Fibroblast of pulmonary artery (primary cell): ENCODE data around the gene TRAIP.
A peak's percentile ranks its signal among the peaks of the same experiment; 100 is the strongest.

Experiments used
- DNase-seq: peaks from one replicate; pipeline ENCODE4 v3.0.0-alpha.2; 2010; ENCODE audit warnings: low read depth
- H3K4me3 ChIP-seq: replicated peaks from 2 replicates; pipeline ENCODE4 v1.5.1; 2011; ENCODE audit warnings: low read depth, mild to moderate bottlenecking, control low read depth, low read length, moderate library complexity
- CTCF ChIP-seq: IDR thresholded peaks from 2 replicates; pipeline ENCODE4 v1.5.1; 2011; ENCODE audit warnings: mild to moderate bottlenecking, control low read depth, low read length, inconsistent platforms; ENCODE audit errors: missing control alignments

Gene TRAIP

GRCh38 chr3:49865198-49865784, 8.9 kb upstream of the TRAIP start:
- TF ChIP-seq CTCF: no peak
- H3K4me3 ChIP-seq: no peak overlapping the region
- DNase-seq: no peak

GRCh38 chr3:49864505-49864904, 8.1 kb upstream of the TRAIP start:
- no peak overlapping the region for H3K4me3 ChIP-seq
- no peak for DNase-seq
- TF ChIP-seq CTCF: no peak

DNA sequence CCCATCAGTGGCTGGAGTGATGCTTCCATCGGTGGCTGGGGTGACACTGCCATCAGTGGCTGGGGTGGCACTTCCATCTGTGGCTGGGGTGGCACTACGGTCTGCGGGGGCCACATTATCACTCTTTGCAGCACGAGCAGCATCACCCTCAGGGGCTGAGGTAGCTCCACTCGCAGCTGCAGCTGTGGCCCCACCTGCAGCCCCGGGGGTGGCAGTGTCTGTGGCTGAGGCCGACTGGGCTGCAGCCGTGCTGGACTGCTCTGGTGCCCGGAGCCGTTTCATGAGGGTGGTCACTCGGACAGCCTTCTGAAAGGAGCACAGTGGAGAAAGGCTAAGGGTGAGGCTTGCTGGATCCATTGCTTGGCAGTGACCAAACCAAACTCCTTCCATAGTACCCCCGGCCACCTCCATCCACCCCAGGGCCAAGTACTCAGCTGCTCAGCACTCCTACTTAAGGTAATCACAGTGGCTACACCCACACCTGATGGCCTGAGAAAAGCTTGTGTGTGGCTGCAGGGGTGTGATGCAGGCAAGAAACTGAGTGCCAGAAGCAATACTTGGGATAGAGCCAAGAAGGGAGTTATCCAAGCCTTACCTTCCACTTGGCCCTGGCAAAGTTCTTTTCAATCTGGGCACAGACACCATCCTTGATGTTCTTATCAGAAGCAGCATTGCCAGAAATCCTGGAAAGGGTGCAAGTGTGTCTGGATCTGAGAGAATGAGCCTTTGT, 3.4 kb upstream of the TRAIP start:
- no peak overlapping the region for H3K4me3 ChIP-seq
- DNase-seq: no peak
- TF ChIP-seq CTCF: no peak

GRCh38 chr3:49855662-49856061, 702 bp downstream of the TRAIP start:
- no peak for TF ChIP-seq CTCF
- H3K4me3 ChIP-seq: peak overlapping the region; percentile 77

DNA sequence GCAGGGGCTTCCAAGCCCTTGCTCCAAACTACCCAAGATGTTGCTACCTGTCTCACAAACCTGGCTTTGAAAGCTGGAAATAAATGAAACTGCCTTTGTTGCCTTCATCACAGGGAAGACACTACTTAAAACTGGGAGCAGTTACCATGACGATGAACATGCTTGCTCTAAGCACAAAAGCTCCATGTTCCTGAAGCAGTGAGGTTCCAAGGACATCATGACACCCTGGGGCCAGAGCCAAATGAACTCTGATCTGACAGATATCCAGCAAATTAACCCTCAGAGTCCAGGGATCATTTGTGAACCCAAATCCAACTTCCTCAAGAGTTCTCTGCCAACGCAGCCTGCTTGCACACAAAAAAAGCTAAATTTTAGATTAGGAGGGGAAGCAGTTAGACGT, 10.7 kb downstream of the TRAIP start:
- DNase-seq: no peak
- TF ChIP-seq CTCF: no peak
- no peak overlapping the region for H3K4me3 ChIP-seq

More at GRCh38 chr3:49855662-49856061, 702 bp downstream of the TRAIP start:
- no peak for DNase-seq

DNA sequence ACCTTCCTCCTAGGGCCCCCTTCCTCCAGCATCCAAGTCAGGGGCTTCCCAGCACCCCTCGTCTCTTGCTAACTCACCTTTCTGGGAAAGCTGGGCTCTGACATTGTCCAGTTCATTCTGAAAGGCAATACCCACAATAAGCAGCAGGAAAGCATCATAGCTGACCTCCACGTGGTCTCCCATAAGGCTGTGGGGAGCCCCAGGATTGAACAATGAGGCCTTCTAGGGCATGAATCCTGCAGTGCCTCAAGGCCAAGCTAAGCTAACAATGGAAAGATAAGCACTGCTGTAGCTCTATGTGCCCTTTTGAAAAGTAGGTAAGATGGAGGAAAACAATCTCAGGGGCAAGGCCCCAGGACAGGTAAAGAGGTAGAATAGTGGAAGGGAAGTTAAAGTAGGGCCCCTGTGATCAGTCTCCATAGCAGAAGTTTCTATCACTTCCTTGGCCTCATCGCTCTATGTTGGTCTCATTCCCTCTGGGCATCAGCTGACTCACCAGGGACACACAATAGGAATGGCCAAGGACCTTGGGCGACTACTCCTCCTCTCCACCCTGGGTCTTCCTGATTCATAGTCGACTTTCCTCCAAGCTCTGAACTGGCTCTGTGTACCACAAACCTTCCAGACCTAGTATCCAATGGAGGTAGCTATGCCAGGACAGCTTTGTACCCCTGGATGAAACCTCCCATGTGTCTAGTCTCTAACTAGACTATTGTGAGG, 11.7 kb downstream of the TRAIP start:
- DNase-seq: no peak
- TF ChIP-seq CTCF: no peak
- H3K4me3 ChIP-seq: no peak overlapping the region
